NCI-H82 (cell line): ENCODE data around the gene SPTBN5.

ENCODE experiments used
- DNase-seq: peaks from one replicate; lab custom pipeline; 2025; lab: John Stamatoyannopoulos, UW

Gene SPTBN5

DNA sequence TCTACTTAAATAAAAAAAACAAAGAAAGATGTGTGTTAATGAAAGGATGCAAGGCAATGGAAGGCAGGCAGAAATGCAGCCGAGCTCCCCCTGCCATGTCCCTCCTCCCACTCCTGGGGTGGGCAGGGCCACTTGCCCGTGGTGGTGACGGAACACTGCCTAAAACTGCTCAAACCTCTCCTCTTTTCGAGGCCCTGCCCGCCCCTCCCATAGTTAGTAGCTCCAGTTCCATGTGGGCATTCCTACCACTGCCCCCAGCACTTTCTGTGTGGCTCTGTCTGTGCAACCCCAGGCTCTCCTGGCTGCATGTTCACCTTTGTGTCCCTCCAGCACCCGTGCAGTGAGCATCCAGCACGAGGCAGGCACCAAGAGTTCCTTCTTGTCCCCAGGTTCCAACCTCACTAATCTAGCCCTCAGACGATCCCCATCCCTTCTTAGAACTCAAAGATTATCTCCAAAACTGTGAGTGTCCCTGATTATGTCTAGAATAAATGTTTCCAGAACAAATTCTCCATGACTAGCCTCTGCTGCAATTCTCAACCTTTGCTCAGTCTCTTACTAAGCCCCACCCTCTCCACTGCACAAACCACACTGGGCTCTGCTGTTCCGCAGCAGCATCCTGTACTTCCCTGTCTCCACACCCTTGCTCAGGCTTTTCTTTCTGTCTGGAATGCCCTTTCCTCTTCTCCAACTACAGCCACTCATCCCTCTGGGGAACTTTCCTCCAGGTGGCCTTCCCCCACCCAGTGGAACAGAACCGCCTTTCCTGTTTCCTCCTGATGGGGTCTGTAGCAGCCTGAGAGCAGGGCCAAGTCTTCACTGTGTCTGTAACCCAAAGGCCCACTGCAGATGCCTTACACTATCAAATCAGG lies 32.6 kb upstream of the SPTBN5 start:
- DNase-seq: peak; percentile 19

DNA sequence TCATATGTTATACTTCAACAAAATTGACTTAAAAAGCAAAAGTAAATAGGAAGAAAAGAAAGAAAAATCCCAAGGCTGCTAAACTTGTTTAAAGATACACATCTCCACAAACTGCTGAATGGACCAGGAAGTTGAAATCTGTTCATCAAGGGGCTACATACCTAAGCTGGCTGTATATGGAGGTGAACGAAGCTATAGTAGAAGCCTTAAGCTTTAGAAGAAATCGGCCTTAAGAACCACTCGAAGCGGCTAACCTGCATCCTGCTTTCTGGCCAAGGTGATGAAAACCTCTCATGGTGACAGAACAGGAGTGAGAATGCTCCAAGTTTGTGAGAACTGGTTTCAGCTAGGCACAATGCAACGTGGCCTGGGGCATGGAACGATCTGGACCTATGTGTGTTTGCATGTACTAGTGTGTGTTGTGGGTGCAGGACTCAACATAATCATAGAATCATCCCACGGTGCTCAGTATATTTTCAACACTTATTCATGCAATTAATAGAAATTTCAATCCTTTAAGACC lies 31.3 kb upstream of the SPTBN5 start:
- DNase-seq: no peak

DNA sequence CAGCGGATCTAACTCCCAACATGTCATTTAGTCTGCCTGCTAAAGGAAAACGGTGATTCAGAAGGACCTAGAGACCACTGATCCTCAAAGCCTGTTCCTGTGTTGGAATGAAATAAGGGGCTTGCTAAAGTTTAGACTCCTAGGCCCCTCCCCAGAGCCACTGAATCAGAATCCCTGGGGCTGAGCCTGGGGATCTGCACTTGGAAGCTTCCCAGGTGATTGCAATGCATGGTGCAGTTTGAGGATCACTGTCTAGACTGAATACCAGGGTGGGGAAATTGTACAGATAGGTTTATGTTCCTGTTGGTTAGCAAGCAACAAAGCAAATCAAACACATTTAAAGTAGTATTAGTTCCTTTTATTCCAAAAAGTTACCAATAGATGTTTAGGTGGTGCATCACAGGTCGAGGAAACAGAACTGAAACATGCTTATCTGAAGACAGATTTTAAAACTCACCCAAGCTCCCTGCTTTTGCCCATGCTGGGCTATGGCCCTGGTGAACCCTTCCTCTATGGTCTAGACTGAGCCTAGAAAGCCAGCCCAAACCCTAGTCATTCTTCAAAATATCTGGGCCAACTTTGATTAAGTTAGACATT lies 29.6 kb upstream of the SPTBN5 start:
- no peak for DNase-seq

DNA sequence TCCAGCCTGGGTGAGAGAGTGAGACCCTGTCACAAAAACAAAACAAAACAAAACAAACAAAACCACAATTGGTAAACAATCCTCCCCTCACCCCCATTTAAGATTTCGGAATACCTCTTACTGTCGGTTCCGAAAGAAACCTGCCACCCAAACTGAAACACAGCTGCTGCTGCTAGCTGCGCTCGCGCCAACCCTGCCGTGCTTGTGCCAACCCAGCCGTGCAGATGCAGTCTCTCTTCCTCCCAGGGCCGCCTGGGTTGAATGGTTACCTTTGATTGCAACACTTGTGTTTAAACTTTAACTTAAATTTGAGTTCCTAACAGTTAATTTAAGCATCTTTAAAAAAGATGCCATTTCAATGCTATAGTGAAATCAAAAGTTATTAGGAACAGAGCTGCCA lies 28.5 kb upstream of the SPTBN5 start:
- no peak for DNase-seq

DNA sequence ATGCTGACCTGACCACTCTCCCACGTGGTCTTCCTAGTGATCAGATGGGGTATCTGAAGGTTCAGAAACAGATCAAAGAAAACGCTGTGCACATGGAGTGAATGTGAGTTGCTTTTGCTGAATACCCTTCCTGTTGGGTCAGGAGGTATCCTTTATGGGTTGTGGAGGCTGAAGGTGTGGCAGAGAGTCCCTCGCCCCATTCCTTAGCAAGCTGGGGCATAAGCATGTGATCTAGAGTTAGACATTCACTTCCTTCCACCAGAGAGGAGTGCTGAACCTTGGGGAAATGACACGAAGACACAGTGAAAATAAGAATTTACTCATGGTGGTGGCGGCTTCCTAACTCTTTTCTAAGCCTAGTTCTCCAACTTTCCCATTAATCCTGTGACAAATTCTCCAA lies 27.8 kb upstream of the SPTBN5 start:
- DNase-seq: no peak

DNA sequence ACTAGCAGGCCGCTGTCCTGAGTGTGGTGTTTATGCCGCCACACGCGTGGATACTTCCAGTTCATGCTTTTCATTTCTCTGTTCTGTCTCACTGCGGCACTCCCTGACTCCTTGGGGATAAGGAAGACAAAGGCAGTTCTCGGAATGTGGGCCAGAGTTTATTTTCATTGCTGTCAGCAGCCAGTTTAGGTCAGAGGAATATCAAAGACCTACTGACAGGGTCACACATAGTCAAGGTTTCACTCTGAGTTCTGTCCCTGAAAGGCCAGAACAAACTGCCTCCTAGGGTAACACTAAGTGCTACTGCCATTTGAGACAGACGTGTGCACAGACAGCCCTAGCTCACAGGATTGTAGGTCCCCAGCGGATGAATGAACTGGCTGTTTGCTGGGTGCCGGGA lies 27.3 kb upstream of the SPTBN5 start:
- DNase-seq: no peak

DNA sequence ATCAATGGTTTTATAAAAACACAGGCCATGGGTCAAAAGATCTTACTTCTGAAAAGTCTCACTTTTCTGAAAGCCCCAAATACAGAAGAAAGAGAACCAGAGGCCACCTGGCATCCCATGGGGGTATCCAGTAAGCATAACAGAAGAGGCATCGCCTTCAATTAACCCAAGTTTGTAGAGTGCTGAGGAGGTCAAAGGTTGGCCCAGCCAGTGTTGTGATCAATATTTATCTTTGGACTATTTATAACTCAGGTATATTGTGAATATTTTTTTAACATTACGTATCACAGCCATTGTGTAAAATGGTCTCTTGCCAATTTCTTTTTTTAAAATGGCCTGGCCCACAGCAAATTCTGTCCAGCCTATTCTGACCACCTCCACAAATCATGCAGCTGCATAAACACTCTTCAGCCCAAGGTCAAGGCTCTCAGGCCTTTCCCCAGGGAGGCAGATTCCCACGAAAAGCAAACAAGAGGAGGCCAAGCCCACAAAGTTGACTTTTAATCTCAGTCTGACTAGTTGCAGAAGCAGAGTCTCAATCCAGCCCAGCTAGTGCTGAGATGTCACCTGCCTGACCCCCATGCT lies 26.2 kb upstream of the SPTBN5 start:
- DNase-seq: no peak

DNA sequence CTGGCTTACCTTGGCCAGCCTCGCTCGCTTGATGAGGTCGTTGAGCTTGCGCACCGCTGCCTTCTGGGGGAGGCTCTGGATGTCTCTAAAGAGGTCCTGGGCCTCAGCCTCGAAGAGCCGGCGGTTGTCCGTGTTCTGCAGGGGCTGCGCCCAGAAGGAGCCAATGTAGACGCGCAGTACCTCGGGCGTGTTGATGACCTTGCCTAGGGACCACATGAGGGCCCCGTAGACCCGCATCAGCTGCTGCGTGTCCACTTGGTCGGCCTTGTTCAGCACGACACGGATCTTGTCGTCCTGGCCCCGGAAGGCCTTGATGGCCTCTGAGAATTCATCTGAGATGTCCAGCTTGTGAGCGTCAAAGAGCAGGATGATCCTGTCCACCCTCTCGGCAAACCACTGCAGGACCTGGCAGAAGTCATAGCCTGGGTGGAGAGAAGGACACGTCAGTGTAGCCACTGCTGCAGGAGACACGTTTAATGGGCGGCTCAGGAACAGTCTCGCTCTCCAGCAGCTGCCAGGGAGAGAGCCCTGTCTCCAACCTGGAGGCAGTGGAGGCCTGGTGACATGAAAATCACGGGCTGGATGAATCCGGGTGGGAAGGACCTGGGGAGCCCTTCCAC lies 25.5 kb upstream of the SPTBN5 start:
- no peak for DNase-seq

DNA sequence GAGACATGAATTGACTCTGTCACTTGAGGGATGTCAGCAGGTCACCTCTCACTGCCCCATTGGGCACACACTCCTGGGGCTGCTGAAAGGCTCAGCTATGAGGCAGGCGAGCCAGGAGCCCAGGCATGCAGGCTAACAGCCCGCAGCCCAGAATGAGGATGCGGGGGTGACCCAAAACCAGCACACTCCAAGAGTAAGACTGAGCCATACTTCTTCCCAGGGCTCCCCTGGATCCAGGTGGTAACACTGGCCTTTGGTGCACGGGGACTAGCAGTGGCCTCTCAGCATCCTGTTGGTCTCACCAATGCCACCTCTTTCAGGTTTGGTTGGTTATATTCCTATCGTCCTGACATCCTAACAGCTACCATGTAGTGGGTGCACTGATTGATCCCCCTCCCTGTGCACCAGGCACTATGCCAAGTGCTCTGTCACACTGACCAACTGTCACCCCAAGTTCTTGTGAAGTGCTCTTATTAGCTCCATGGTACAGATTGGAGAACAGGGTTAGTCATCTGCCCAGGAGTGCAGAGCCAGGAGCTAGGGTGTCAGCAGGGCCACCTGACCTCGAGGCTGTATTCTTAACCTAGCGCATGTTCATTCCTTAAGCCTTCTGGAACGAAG lies 24.8 kb upstream of the SPTBN5 start:
- no peak for DNase-seq

DNA sequence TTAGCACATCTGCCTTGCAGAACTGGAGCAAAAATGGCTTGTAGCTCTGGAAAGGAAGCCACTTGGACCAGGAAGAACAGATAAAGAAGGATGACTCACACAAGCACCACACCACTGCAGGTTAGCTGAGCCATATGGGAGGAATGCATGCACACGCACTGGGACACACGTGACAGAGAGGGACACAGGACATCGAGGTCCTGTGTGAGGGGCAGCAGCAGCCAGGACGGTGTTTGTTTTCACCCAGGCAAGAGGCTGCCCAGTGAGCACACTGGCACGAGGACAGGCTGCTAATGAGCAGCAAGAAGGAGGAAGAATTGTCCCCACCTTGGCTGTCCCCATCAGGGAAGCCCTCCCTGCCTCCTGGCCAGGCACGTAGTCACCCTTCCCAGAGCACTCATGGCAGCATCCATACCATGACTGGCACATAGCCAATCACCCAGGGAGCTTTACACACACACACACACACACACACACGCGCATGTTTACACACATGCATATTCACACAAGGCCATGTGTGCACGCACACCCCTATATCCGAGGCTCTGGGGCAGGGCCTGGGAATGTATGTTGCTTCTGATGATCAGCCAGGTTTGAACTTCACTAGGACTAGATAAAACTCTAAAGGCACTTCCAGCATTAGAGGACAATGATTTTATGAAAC lies 24.0 kb upstream of the SPTBN5 start:
- DNase-seq: peak; percentile 29

DNA sequence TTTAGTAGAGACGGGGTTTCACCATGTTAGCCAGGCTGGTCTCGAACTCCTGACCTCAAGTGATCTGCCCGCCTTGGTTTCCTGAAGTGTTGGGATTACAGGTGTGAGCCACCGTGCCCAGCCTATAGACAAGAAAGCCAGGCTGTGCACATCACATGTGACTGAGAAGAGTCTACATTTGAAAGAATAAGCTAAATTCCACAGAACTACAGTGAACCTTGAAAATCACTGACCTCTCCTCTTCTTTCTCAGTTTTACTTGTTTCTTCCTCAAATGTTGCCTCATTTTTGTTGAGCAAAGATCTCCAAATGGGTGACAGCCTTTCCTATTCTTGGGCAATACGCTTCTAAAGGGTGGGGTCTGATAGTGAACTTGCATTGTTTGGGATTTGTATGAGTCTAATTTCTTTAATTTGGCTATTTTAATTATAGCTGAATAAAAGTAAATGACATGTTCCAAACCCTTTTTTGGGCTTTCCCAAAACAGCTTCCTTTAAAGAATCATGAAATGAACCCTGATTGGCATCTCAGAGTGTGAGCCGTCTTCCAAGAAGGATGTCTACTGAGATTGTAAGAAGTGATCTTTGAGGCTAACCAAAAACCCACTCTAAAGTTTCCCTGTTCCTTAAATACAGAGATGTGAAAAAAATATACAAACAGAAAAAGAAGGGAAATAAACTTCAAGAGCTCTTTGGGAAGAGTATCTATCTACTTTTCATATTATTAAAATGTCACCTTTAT lies 21.6 kb upstream of the SPTBN5 start:
- DNase-seq: no peak

DNA sequence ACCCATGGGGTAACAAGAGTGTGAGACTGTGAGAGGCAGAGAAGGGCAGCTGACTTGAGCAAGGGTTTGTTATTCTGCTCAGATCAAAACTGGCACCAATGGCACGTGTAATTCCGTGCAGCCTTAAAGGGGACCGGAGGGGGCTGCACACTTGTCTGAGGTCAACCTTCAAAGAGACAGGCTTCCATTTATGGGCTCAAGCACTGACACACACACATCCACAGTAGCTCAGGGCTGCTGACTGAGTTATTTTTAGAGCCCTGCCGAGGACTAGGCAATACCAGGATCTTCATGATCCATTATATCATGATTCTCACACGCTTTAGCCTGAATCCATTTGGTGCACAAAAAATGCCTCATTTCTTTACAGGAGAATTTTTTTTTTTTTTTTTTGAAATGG lies 20.6 kb upstream of the SPTBN5 start:
- DNase-seq: no peak

DNA sequence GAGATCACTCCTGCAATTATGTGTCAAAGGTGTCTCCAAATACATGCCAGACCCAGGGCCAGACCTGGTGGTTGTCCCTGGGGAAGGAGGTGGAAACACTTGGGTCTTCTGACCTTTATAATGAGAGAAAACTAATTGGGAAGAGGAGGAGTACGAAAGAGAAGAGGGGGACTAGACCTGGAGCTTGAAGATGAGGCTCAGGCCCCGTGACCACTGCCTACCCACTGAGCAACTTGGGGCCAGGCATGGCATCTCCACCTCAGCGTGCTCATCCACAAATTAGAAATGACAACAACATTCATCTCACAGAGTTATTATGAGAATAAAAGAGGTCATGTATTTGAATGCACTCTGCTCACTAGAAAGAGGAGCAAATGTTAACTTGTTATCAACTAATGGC lies 19.4 kb upstream of the SPTBN5 start:
- DNase-seq: no peak

DNA sequence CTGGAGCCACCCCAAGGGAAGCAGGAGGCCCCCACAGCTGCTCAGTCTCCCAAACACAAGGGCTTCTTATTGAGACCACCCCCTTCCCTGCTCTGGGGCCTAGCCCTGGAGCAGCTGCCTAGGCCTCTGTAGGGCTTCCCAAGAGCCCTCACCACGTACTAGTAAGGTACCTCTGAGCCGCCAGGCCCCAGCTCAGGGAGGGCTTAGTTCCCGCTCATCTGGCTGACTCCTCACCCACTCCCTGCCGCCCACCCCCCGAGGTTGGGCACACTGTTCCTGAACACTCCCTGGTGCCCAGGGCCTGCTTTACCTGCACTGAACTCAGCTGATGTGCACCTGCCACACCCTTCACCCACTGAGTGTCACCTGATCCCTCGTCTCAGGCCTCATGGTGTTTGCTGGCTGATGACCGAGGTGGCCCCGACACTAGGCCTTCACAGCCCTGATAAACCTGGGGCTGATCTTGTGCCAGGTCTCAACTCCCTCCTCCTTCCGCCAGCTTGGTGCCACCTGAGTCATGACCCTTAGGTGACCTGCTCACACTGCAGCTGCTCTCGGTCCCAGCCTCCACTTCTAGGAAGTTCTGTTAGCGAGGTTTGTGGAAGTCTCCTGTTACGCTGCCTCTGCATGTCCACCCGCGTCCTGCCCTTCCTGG lies 18.0 kb upstream of the SPTBN5 start:
- no peak for DNase-seq

DNA sequence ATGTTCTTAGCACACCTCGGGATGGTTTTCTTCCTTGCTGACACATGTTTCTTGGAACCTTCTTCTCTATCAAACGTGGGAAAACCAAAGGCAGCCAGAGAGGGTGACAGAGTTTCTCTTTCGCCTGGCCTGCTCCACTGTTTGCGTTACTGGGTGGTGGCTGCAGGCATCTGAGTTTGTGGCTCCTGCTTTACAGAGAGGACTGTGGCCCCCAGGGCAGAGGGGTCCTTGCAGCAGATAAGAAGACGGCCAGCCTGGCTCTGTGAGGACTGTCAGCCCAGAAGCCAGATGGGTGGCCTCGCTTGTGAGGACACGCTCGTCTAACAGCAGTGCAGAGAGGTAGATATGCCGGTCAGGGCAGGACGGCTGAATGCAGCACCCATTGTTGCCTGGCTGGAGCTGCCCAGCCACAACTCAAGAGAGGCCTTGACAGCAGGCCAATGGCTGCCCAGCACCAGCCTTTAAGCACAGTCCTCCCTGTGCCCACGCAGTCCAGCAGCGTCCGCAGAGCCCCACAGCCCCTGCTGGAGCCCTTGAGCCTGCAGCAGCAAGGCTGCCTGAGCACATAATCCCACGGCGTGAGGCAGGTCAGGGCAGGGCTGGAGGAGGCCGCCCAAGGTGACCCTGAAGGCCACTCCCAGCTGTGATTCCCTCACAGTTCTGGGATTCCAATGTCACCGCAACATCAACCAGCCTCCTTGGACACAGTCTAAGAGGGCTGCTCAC lies 15.0 kb upstream of the SPTBN5 start:
- DNase-seq: no peak

DNA sequence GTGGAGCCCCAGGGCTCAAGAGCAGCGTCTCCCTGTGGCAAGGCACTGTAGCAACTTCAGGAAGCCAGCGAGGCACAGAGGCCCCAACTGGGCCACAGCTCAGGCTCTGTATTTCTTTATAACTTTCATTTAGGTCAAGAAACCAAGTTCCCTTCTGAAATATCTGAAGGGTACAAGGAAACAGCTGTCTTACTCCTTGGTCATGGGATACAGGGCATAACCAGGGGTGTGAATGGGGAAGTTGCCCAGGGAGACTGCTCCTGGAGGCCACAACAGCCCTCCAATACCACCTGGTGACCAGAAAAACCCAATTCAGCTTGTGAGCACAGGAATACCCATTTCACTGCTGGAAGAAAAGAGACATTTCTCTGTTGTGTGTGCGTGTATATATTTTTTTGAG lies 13.3 kb upstream of the SPTBN5 start:
- no peak for DNase-seq

DNA sequence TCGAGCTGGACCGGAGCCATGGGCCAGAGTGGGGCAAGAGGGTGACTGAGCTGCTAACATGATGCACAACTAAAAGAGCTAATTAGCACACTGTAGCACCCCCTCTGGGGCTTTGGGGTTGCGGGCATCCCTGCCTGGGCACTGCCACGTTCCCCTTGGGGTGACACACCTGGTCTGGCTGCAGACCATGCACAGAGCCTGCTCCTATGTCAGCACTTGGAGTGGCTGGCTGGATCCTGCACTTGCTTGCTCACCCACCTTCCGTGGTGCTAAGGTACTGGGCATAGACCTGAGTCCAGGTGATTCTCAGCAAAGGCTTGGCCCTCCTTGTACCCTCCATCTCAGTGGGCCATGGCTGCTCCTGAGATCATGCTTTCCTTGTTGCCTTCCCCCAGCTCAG lies 12.8 kb upstream of the SPTBN5 start:
- no peak for DNase-seq

DNA sequence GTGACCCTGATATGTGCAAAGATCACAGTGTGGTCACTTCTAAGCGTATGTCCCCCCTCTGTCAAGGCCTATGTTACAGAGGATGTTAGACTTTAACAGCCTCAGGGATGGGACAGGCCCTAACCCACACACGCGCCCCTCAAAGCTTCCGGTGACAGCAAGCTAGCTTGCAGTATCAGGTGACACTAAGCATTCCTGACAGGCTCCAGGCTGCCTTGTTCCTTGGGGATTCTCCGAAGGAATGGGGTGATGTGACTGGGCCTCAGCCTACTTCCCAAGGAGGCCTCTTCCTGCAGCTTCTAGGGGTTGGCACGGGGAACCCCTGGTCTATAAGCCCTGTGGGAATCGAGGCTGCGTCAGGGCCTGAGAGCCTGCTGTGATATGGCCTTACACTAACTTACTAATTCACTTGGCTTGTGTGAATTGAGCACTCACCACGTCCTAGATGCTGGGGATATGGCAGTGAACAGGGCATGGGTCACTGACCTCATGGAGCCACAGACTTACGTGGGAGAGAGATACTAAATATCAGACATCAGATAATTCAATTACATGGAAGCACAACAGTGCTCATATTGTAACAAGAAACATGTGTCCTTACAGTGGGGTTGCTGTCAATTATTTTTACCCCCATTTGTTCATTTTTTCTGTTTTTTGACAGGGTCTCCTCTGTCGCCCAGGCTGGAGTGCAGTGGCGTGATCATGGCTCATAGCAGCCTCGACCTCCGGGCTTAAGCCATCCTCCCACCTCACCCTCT lies 11.4 kb upstream of the SPTBN5 start:
- no peak for DNase-seq

DNA sequence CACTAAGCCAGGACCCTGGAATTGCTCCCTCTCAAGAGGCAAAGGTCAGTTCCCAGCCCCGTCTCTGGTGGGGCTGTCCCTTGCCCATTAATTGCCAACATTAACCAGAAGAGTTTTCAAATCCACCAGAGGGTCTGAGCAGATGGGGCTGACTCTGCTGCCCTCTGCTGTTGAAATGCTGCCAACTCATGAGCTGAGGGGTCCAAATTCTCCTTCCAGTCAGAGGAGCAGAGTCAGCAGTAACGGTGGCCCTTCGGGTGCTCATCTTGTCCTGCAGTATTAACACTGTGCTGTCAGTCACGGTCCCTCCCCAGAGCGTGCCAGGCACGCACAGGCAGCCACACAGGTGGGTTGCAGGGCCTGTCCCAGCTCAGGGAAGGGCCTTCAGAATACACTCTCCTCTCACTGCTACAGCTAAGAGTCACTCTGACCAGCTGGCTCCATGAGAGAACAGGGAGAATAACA lies 10.7 kb upstream of the SPTBN5 start:
- DNase-seq: peak; percentile 84
